H9 (cell line): ENCODE data around the gene CRHR1. TPM values are rescaled to one million over a fixed set of nuclear protein-coding genes. Genes with fewer than 3 reads are reported as not detected.

ENCODE experiments used
- DNase-seq: peaks from one replicate; pipeline ENCODE4 v3.0.0-alpha.2; 2017
- H2AFZ ChIP-seq: one replicate; pipeline ENCODE4 v1.6.1; 2013; ENCODE audit warnings: mild to moderate bottlenecking, low read length, control low read depth, moderate library complexity
- H2AK5ac ChIP-seq: 2 replicates; pipeline ENCODE4 v1.6.1; 2013; ENCODE audit warnings: low read length, control low read depth, mixed read lengths; ENCODE audit not compliant: insufficient read length
- H2BK120ac ChIP-seq: one replicate; pipeline ENCODE4 v1.6.1; 2013; ENCODE audit warnings: low read depth, mild to moderate bottlenecking, low read length, control low read depth, inconsistent platforms; ENCODE audit not compliant: poor library complexity, severe bottlenecking
- H2BK12ac ChIP-seq: 2 replicates; pipeline ENCODE4 v1.6.1; 2013; ENCODE audit warnings: low read length, control low read depth, mixed read lengths, low read depth; ENCODE audit not compliant: insufficient read length
- H2BK15ac ChIP-seq: 2 replicates; pipeline ENCODE4 v1.6.1; 2013; ENCODE audit warnings: low read depth, low read length, control low read depth
- H2BK20ac ChIP-seq: one replicate; pipeline ENCODE4 v1.6.1; 2013; ENCODE audit warnings: low read depth, mild to moderate bottlenecking, low read length, control low read depth, inconsistent platforms; ENCODE audit not compliant: poor library complexity, severe bottlenecking
- H2BK5ac ChIP-seq: 2 replicates; pipeline ENCODE4 v1.6.1; 2013; ENCODE audit warnings: low read length, control low read depth, mixed read lengths; ENCODE audit not compliant: insufficient read length
- H3K14ac ChIP-seq: 2 replicates; pipeline ENCODE4 v1.6.1; 2013; ENCODE audit warnings: low read length, control low read depth; ENCODE audit not compliant: insufficient read depth
- H3K18ac ChIP-seq: 2 replicates; pipeline ENCODE4 v1.6.1; 2013; ENCODE audit warnings: low read depth, mild to moderate bottlenecking, mixed read lengths, low read length, control low read depth; ENCODE audit not compliant: insufficient read length
- H3K23ac ChIP-seq: 2 replicates; pipeline ENCODE4 v1.6.1; 2013; ENCODE audit warnings: low read length, control low read depth, mixed read lengths, low read depth; ENCODE audit not compliant: insufficient read length
- H3K23me2 ChIP-seq: 2 replicates; pipeline ENCODE4 v1.6.1; 2013; ENCODE audit warnings: low read depth, mild to moderate bottlenecking, mixed read lengths, low read length, control low read depth; ENCODE audit not compliant: insufficient read length, poor library complexity, severe bottlenecking
- H3K27ac ChIP-seq: 2 replicates; pipeline ENCODE4 v1.5.1; 2013; ENCODE audit warnings: low read length, control low read depth, mixed read lengths, low read depth; ENCODE audit not compliant: insufficient read length
- H3K27me3 ChIP-seq: 2 replicates; pipeline ENCODE4 v1.6.1; 2013; ENCODE audit warnings: low read length, control low read depth, inconsistent platforms; ENCODE audit not compliant: insufficient read depth
- H3K4ac ChIP-seq: 2 replicates; pipeline ENCODE4 v1.6.1; 2013; ENCODE audit warnings: low read depth, mild to moderate bottlenecking, control low read depth, inconsistent platforms, low read length, moderate library complexity
- H3K4me1 ChIP-seq: 2 replicates; pipeline ENCODE4 v1.6.1; 2013; ENCODE audit warnings: low read length, control low read depth, inconsistent platforms; ENCODE audit not compliant: insufficient read depth
- H3K4me2 ChIP-seq: 2 replicates; pipeline ENCODE4 v1.6.1; 2013; ENCODE audit warnings: low read length, control low read depth, mixed read lengths; ENCODE audit not compliant: insufficient read length, insufficient read depth
- H3K56ac ChIP-seq: 2 replicates; pipeline ENCODE4 v1.6.1; 2013; ENCODE audit warnings: low read depth, mild to moderate bottlenecking, mixed read lengths, low read length, control low read depth; ENCODE audit not compliant: insufficient read length
- H3K79me1 ChIP-seq: 2 replicates; pipeline ENCODE4 v1.6.1; 2013; ENCODE audit warnings: low read depth, mild to moderate bottlenecking, moderate library complexity, low read length, control low read depth, inconsistent platforms; ENCODE audit not compliant: insufficient read depth, poor library complexity, severe bottlenecking
- H3K79me2 ChIP-seq: 2 replicates; pipeline ENCODE4 v1.6.1; 2013; ENCODE audit warnings: low read length, control low read depth, inconsistent platforms; ENCODE audit not compliant: insufficient read depth
- H3K9ac ChIP-seq: 2 replicates; pipeline ENCODE4 v1.6.1; 2013; ENCODE audit warnings: low read length, control low read depth, mixed read lengths; ENCODE audit not compliant: insufficient read length; ENCODE audit errors: extremely low read depth
- H3K9me3 ChIP-seq: one replicate; pipeline ENCODE4 v1.6.1; 2013; ENCODE audit warnings: low read depth, low read length, inconsistent platforms; ENCODE audit not compliant: control insufficient read depth
- H3T11ph ChIP-seq: one replicate; pipeline ENCODE4 v1.6.1; 2013; ENCODE audit warnings: mild to moderate bottlenecking, low read length, control low read depth, inconsistent platforms
- H4K20me1 ChIP-seq: one replicate; pipeline ENCODE4 v1.6.1; 2013; ENCODE audit not compliant: control insufficient read depth, insufficient read length, insufficient read depth
- H4K5ac ChIP-seq: 2 replicates; pipeline ENCODE4 v1.6.1; 2013; ENCODE audit warnings: low read depth, mild to moderate bottlenecking, mixed read lengths, low read length, control low read depth; ENCODE audit not compliant: insufficient read length
- H4K8ac ChIP-seq: replicated peaks from 2 replicates; pipeline ENCODE4 v1.6.1; 2013; ENCODE audit warnings: low read length, control low read depth, mixed read lengths, low read depth; ENCODE audit not compliant: insufficient read length
- H4K91ac ChIP-seq: 2 replicates; pipeline ENCODE4 v1.6.1; 2013; ENCODE audit warnings: low read depth, mild to moderate bottlenecking, moderate library complexity, mixed read lengths, low read length, control low read depth; ENCODE audit not compliant: insufficient read length
- H3K27ac Mint-ChIP-seq, 3 experiments: 2 replicates in 2 of 3; 3 replicates in 1 of 3; pipeline ENCODE4 v1.8.0; 2020 to 2021; ENCODE audit warnings: mixed read lengths in 3 of 3, mild to moderate bottlenecking in 1 of 3, moderate library complexity in 1 of 3
- H3K27me3 Mint-ChIP-seq: 2 replicates; pipeline ENCODE4 v1.8.0; 2021; ENCODE audit warnings: low read depth, mild to moderate bottlenecking, moderate library complexity, mixed read lengths
- H3K36me3 Mint-ChIP-seq, 3 experiments: 2 replicates in 2 of 3; 3 replicates in 1 of 3; pipeline ENCODE4 v1.8.0; 2020 to 2021; ENCODE audit warnings: low read depth in 3 of 3, mixed read lengths in 3 of 3; ENCODE audit not compliant: insufficient read depth in 1 of 3
- H3K4me1 Mint-ChIP-seq, 2 experiments: 2 replicates each; pipeline ENCODE4 v1.8.0; 2020; ENCODE audit warnings: mixed read lengths in 2 of 2
- H3K4me3 Mint-ChIP-seq, 2 experiments: 2 replicates in 1 of 2; 3 replicates in 1 of 2; pipeline ENCODE4 v1.8.0; 2020 to 2021; ENCODE audit warnings: mild to moderate bottlenecking in 2 of 2, mixed read lengths in 2 of 2, moderate library complexity in 1 of 2
- H3K9me3 Mint-ChIP-seq, 2 experiments: 2 replicates in 1 of 2; 3 replicates in 1 of 2; pipeline ENCODE4 v1.8.0; 2020; ENCODE audit warnings: mild to moderate bottlenecking in 2 of 2, mixed read lengths in 2 of 2, moderate library complexity in 1 of 2
- WGBS: extraction: QIAGEN DNeasy Blood & Tissue Kit; methylation state at CpG from one replicate; pipeline ENCODE4 v1.1.7; 2013; ENCODE audit warnings: missing lambda C conversion rate, low lambda C conversion rate, mixed read lengths; ENCODE audit not compliant: insufficient read length; ENCODE audit errors: extremely low coverage; 5-methylcytosine and 5-hydroxymethylcytosine counted together
- total RNA-seq: library from RNA; stranded (reverse); gene quantifications from 2 replicates; pipeline ENCODE4 v1.2.1, GENCODE V29; 2021
- TF ChIP-seq, protein P1 (sequence below): fragments of 200-600 bp; sonication (generic); conservative IDR thresholded peaks from 3 replicates; pipeline ENCODE4 v1.8.0; 2021; ENCODE audit warnings: antibody characterized with exemption, mild to moderate bottlenecking

The CRHR1 gene
- total RNA-seq, 1 experiment from 2014 or later = 0.52 TPM

DNA sequence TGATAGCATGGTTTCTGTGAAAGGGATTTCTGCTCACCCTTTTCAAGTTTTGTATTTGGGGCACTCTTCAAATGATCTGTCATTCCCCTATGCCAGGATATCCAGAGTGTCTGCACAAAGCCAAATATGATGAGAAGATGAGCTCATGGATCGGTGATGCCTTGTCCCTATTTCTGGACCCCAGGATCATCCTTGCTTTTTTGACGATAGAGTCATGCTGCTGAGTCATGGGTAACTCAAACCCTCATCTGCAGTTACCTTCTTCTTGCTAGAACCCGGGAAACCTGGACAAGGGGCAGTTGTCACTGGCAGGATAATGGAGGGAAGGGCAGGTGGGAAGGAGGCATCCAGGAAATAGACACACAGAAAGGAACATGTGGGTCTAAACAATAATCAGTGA lies 92.4 kb downstream of the CRHR1 start:
- Histone ChIP-seq H3K9me3 (no peaks in the 10 kb centered on the region), H3K4me2 (no peak overlapping the region), H3T11ph (no peak overlapping the region), H2BK20ac (no peak overlapping the region), H3K9ac (no peak overlapping the region), H3K79me2 (no peaks in the 10 kb centered on the region), H3K4ac (no peak overlapping the region), H3K14ac (no peak overlapping the region), H2BK12ac (no peak overlapping the region), H2BK5ac (no peak overlapping the region), H3K27me3 (no peaks in the 10 kb centered on the region), H3K18ac (no peak overlapping the region), H3K23ac (no peak overlapping the region), H4K20me1 (no peaks in the 10 kb centered on the region), H2AK5ac (no peak overlapping the region), H2BK120ac (no peak overlapping the region), H4K91ac (no peak overlapping the region), H3K56ac (no peak overlapping the region), H2AFZ (no peak overlapping the region), H4K8ac (no peak overlapping the region), H4K5ac (no peak overlapping the region), H3K79me1 (no peaks in the 10 kb centered on the region), H3K4me1 (no peaks in the 10 kb centered on the region), H3K27ac (no peak overlapping the region), H2BK15ac (no peak overlapping the region), H3K23me2 (no peaks in the 10 kb centered on the region)
- DNase-seq = no peak
- Mint-ChIP-seq H3K4me3 (no peak overlapping the region), H3K36me3 (no peaks in the 10 kb centered on the region), H3K27ac (no peak overlapping the region), H3K9me3 (no peaks in the 10 kb centered on the region), H3K4me1 (peaks cover under 1 to 2% of the 10 kb centered on the region in 2 experiments; a peak in 2 of 4 replicates), H3K27me3 (peaks cover 24% of the 10 kb centered on the region)
- TF ChIP-seq, protein P1, sequence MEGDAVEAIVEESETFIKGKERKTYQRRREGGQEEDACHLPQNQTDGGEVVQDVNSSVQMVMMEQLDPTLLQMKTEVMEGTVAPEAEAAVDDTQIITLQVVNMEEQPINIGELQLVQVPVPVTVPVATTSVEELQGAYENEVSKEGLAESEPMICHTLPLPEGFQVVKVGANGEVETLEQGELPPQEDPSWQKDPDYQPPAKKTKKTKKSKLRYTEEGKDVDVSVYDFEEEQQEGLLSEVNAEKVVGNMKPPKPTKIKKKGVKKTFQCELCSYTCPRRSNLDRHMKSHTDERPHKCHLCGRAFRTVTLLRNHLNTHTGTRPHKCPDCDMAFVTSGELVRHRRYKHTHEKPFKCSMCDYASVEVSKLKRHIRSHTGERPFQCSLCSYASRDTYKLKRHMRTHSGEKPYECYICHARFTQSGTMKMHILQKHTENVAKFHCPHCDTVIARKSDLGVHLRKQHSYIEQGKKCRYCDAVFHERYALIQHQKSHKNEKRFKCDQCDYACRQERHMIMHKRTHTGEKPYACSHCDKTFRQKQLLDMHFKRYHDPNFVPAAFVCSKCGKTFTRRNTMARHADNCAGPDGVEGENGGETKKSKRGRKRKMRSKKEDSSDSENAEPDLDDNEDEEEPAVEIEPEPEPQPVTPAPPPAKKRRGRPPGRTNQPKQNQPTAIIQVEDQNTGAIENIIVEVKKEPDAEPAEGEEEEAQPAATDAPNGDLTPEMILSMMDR = no peak
- no CpG with 5 or more reads among the region's 3 CpGs for WGBS
